Astrocyte (in vitro differentiated cells and primary cell): ENCODE data around the gene COL27A1. TPM values are rescaled to one million over a fixed set of nuclear protein-coding genes. Genes with fewer than 3 reads are reported as not detected.
A peak's percentile ranks its signal among the peaks of the same experiment; 100 is the strongest.

Experiments
- DNase-seq: peaks from one replicate; pipeline ENCODE4 v3.0.0-alpha.2; 2010; ENCODE audit warnings: low read depth
- FAIRE-seq: peaks from 2 replicates; lab custom pipeline; 2011; peaks lifted over from hg19 to GRCh38; lab: Jason Lieb, UNC
- H2AFZ ChIP-seq: 2 replicates; pipeline ENCODE4 v1.6.0; 2012; ENCODE audit warnings: low read depth, low read length, inconsistent platforms
- H3K27ac ChIP-seq: 2 replicates; pipeline ENCODE4 v1.5.1; 2011; ENCODE audit warnings: low read depth, low read length, inconsistent platforms
- H3K27me3 ChIP-seq: 2 replicates; pipeline ENCODE4 v1.6.0; 2011; ENCODE audit warnings: low read length, inconsistent platforms; ENCODE audit not compliant: insufficient read depth
- H3K36me3 ChIP-seq: 2 replicates; pipeline ENCODE4 v1.5.1; 2011; ENCODE audit warnings: low read length, inconsistent platforms; ENCODE audit not compliant: insufficient read depth
- H3K4me1 ChIP-seq: 2 replicates; pipeline ENCODE4 v1.5.1; 2011; ENCODE audit warnings: low read length, inconsistent platforms; ENCODE audit not compliant: insufficient read depth
- H3K4me2 ChIP-seq: 2 replicates; pipeline ENCODE4 v1.6.0; 2012; ENCODE audit warnings: low read length, inconsistent platforms
- H3K4me3 ChIP-seq: 2 replicates; pipeline ENCODE4 v1.5.1; 2011; ENCODE audit warnings: low read depth, mild to moderate bottlenecking, low read length, inconsistent platforms; ENCODE audit not compliant: insufficient read depth
- H3K79me2 ChIP-seq: 2 replicates; pipeline ENCODE4 v1.6.0; 2012; ENCODE audit warnings: mild to moderate bottlenecking, low read length, inconsistent platforms; ENCODE audit not compliant: insufficient read depth
- H3K9ac ChIP-seq: 2 replicates; pipeline ENCODE4 v1.6.0; 2012; ENCODE audit warnings: mild to moderate bottlenecking, low read length, inconsistent platforms
- H3K9me3 ChIP-seq: 2 replicates; pipeline ENCODE4 v1.5.1; 2012; ENCODE audit warnings: low read depth, mild to moderate bottlenecking, low read length, inconsistent platforms; ENCODE audit not compliant: insufficient read depth
- H4K20me1 ChIP-seq: 2 replicates; pipeline ENCODE4 v1.6.0; 2012; ENCODE audit warnings: low read length, inconsistent platforms; ENCODE audit not compliant: insufficient read depth
- H3K27ac Mint-ChIP-seq: one replicate; pipeline ENCODE4 v1.8.0; 2021; ENCODE audit warnings: mild to moderate bottlenecking, mixed read lengths; ENCODE audit not compliant: unreplicated experiment
- H3K27me3 Mint-ChIP-seq: one replicate; pipeline ENCODE4 v1.8.0; 2021; ENCODE audit warnings: low read depth, mixed read lengths; ENCODE audit not compliant: unreplicated experiment
- H3K36me3 Mint-ChIP-seq: one replicate; pipeline ENCODE4 v1.8.0; 2021; ENCODE audit warnings: low read depth, mixed read lengths; ENCODE audit not compliant: unreplicated experiment
- H3K4me1 Mint-ChIP-seq: one replicate; pipeline ENCODE4 v1.8.0; 2021; ENCODE audit warnings: low read depth, mixed read lengths; ENCODE audit not compliant: unreplicated experiment
- H3K4me3 Mint-ChIP-seq: one replicate; pipeline ENCODE4 v1.8.0; 2021; ENCODE audit warnings: mild to moderate bottlenecking, moderate library complexity, mixed read lengths; ENCODE audit not compliant: unreplicated experiment
- H3K9me3 Mint-ChIP-seq: one replicate; pipeline ENCODE4 v1.8.0; 2021; ENCODE audit warnings: mild to moderate bottlenecking, mixed read lengths; ENCODE audit not compliant: unreplicated experiment
- CTCF ChIP-seq: IDR thresholded peaks from 2 replicates; pipeline ENCODE4 v1.5.1; 2011; ENCODE audit warnings: low read depth, mild to moderate bottlenecking, inconsistent platforms, low read length, moderate library complexity; ENCODE audit not compliant: insufficient read depth
- EZH2 ChIP-seq: IDR thresholded peaks from 2 replicates; pipeline ENCODE4 v1.6.1; 2012; ENCODE audit warnings: mild to moderate bottlenecking, low read length, inconsistent platforms; ENCODE audit not compliant: insufficient read depth
- total RNA-seq: library from RNA; stranded (reverse); gene quantifications from 2 replicates; pipeline ENCODE4 v1.2.1, GENCODE V29; 2021

COL27A1 gene
- total RNA-seq, 1 donor from 2014 or later = 31.2 TPM

DNA sequence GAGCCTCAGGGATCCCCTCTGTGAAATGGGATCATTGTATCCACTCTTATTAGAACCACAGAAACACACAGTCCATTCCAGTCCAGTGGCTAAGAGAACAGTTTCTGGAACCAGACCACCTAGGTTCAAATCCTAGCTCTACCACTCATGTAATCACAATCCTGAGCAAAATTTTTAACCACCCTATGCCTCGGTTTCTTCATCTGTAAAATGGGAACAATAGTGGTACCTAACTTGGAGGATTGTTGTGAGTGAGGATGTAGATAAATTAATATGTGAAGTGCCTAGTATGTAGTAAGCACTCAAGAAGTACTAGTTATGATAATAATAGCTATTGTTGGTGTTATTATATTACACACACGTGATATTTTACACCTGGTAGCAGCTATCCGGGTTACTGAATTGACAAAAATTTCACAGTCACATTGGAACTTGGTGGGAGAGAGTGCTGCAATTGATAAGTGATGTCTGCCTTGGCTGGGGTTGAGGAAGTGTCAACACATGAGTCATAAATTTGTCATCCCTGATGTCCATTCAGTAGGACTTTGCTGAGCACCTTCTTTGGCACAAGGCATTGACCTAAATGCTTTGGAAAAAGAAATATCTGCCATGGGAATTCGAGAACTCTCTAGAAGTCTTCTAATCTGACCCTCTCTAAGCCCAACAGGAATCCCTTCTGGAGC lies 68.4 kb downstream of the COL27A1 start:
- TF ChIP-seq CTCF = no peak
- TF ChIP-seq EZH2 = no peak
- Mint-ChIP-seq H3K27ac (peak overlapping the region; percentile 41), H3K9me3 (no peaks in the 10 kb centered on the region), H3K4me1 (peaks cover 33% of the 10 kb centered on the region), H3K36me3 (peaks cover 10% of the 10 kb centered on the region), H3K27me3 (no peaks in the 10 kb centered on the region), H3K4me3 (no peak overlapping the region)
- Histone ChIP-seq H3K4me3 (no peak overlapping the region), H3K4me2 (peak overlapping the region; percentile 81), H3K36me3 (no peaks in the 10 kb centered on the region), H2AFZ (no peak overlapping the region), H3K9me3 (no peaks in the 10 kb centered on the region), H3K27ac (peak overlapping the region; percentile 70), H3K4me1 (peaks cover 55% of the 10 kb centered on the region), H3K27me3 (no peaks in the 10 kb centered on the region), H4K20me1 (no peaks in the 10 kb centered on the region), H3K79me2 (no peaks in the 10 kb centered on the region), H3K9ac (peak overlapping the region; percentile 30)
- FAIRE-seq = peak; percentile 20
- peak; percentile 78 for DNase-seq

- peak overlapping the region; percentile 41 for H3K27ac Mint-ChIP-seq
- no peaks in the 10 kb centered on the region for H4K20me1 ChIP-seq
These were observed 68.9 kb downstream of the COL27A1 start for GRCh38 chr9:114224247-114224610.

More at GRCh38 chr9:114224247-114224610, 68.9 kb downstream of the COL27A1 start:
- Histone ChIP-seq H3K27ac (peak overlapping the region; percentile 70), H3K4me3 (no peak overlapping the region), H3K36me3 (no peaks in the 10 kb centered on the region), H3K4me1 (peaks cover 51% of the 10 kb centered on the region), H3K27me3 (no peaks in the 10 kb centered on the region), H3K79me2 (no peaks in the 10 kb centered on the region), H3K9me3 (no peaks in the 10 kb centered on the region), H3K9ac (peak overlapping the region; percentile 30), H2AFZ (no peak overlapping the region), H3K4me2 (peak overlapping the region; percentile 81)
- TF ChIP-seq CTCF = no peak
- Mint-ChIP-seq H3K9me3 (no peaks in the 10 kb centered on the region), H3K36me3 (peaks cover 8% of the 10 kb centered on the region), H3K4me3 (no peak overlapping the region), H3K27me3 (no peaks in the 10 kb centered on the region), H3K4me1 (peaks cover 33% of the 10 kb centered on the region)
- DNase-seq (peak; percentile 64), FAIRE-seq (peak; percentile 13)
